ENCODE results near the gene GAS2. TPM values are rescaled to one million over a fixed set of nuclear protein-coding genes. Genes with fewer than 3 reads are reported as not detected.

The GAS2 gene
- total RNA-seq (ENCODE audit: low replicate concordance): 0.90 and 5.8 TPM in 2 replicates

DNA sequence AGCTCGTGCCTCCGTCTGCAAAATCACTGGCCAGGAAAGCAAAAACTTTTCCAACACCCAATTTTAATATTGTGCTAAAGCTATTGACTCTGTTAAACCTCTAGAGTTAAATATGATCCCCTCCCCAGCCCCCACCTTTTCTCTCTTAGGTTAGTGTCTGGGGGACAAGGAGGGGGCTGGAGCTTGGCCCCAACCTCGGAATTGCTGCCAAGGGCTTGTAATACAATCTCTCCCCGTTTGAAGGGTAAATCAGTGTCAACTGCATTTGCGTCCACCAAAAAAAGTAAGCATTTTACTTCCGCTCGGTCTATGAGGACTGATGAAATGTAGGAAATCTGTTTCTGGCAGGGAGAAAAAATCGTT lies at the start of gene GAS2:
Gene GAS2 (plus strand): TSS at position 287 of the 363 bp plus-strand sequence. CDS start 8,259 bp downstream, outside the sequence.
- H3K4me3 ChIP-seq (ENCODE audit: low read depth, low read length): peak within 1 kb of the TSS; percentile 36
- peak; percentile 14 for DNase-seq (ENCODE audit: low read depth)
- TF ChIP-seq, protein P1, sequence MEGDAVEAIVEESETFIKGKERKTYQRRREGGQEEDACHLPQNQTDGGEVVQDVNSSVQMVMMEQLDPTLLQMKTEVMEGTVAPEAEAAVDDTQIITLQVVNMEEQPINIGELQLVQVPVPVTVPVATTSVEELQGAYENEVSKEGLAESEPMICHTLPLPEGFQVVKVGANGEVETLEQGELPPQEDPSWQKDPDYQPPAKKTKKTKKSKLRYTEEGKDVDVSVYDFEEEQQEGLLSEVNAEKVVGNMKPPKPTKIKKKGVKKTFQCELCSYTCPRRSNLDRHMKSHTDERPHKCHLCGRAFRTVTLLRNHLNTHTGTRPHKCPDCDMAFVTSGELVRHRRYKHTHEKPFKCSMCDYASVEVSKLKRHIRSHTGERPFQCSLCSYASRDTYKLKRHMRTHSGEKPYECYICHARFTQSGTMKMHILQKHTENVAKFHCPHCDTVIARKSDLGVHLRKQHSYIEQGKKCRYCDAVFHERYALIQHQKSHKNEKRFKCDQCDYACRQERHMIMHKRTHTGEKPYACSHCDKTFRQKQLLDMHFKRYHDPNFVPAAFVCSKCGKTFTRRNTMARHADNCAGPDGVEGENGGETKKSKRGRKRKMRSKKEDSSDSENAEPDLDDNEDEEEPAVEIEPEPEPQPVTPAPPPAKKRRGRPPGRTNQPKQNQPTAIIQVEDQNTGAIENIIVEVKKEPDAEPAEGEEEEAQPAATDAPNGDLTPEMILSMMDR (IDR thresholded peaks at IDR 0.05; ENCODE audit: insufficient read depth, low read length): no peak

DNA sequence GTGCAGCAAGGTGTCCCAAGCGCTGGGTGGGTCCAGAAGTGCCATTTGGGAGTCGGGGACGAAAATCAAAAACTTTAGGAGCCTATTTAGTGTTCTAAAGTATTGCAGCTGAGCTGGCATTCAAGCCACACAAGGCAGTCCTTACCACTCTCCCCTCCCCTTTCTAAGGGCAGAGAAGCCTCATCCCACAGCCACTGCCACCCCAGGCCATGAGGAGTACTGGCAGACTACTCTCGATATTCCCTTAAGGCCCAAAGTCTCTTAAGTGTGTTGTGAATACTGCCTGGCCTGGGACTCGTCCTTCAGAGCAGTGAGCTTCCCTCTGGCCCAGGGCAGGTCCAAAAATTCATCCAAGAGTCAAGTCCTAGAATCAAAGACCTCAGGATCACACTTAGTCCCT lies 48.5 kb upstream of the GAS2 start:
- TF ChIP-seq, protein P1 (IDR thresholded peaks at IDR 0.05; ENCODE audit: insufficient read depth, low read length): no peak
- H3K4me3 ChIP-seq (ENCODE audit: low read depth, low read length): no peak overlapping the region
- no peak for DNase-seq (ENCODE audit: low read depth)

DNA sequence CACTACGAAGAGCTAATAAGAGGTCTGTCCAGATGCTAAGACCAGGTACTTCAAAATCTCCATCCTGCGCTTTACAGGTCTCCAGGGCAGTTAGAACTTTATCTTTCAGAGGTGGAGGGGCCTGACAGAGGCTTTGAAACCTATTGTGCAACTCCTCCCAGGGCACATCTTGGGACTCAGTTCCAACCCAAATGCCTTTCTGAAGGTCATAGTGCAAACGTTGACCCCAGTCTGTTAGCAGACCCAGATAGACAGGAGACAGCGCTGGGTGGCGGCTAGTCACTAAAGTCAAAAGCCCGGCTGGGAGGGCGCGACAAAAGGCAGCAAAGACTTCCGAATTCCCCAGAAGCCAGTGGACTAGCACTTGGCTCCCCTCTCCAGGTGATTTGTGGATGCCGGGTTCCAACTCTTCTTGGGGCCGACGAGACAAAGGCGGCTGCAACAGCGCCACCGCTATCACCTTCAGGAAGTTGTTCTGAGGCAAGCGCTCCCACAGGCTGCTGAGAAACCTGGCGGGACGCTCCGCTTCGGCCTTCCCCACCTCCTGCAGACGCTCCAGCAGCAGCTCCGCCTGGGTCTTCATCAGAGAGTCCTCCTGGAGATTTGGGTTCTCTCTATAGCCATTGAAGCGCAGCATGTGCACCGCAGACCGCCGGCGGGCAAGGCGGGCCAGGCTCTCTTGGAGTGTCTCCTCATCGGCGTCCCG lies 41.5 kb upstream of the GAS2 start:
- TF ChIP-seq, protein P1 (IDR thresholded peaks at IDR 0.05; ENCODE audit: insufficient read depth, low read length): peak; percentile 56
- peak overlapping the region; percentile 87 for H3K4me3 ChIP-seq (ENCODE audit: low read depth, low read length)
- DNase-seq (ENCODE audit: low read depth): peak; percentile 55

DNA sequence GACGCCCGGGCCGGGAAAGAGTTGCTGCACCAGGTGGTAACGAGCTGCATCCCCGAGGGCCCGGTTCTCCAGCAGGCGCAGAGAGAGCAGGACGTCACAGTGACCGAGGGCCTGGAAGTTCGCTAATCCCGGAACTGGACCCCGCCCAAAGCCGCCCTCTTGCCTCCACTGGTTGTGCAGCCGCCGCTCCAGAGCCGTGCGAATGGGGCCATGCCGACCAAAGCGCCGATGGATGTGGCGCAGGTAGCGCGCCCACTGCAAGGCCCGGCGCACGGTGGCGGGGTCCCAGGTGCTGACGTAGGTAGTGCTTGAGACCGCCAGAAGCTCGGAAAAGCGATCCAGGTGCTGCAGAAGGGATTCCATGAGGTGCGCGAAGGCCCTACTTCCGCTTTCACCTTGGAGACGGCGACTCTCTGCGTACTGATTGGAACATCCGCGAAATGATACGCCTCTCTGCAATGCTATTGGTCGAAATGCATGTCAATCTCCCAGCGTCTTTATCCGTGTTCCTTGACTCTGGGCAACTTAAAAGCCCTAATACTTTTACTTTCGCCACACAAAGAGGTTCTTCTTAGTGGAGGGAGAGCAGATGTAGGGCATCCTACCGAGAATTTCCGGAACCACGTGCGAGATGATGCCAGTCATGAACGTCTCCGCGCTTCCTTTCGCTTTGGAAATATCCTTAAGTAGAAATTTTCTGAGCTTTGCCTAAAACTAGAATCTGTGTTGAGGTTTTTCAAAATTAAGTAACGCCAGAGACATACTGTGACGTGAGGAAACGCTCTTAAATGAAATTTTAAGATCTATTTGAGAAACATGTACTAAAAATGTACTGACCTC lies 40.7 kb upstream of the GAS2 start, which contains the start of gene FANCF:
Gene FANCF (minus strand): TSS at position 376 of the 840 bp plus-strand sequence. CDS start 13 bp downstream, at position 363.
- TF ChIP-seq, protein P1 (IDR thresholded peaks at IDR 0.05; ENCODE audit: insufficient read depth, low read length): no peak
- DNase-seq (ENCODE audit: low read depth): peak; percentile 100
- H3K4me3 ChIP-seq (ENCODE audit: low read depth, low read length): peak within 1 kb of the TSS; percentile 87

DNA sequence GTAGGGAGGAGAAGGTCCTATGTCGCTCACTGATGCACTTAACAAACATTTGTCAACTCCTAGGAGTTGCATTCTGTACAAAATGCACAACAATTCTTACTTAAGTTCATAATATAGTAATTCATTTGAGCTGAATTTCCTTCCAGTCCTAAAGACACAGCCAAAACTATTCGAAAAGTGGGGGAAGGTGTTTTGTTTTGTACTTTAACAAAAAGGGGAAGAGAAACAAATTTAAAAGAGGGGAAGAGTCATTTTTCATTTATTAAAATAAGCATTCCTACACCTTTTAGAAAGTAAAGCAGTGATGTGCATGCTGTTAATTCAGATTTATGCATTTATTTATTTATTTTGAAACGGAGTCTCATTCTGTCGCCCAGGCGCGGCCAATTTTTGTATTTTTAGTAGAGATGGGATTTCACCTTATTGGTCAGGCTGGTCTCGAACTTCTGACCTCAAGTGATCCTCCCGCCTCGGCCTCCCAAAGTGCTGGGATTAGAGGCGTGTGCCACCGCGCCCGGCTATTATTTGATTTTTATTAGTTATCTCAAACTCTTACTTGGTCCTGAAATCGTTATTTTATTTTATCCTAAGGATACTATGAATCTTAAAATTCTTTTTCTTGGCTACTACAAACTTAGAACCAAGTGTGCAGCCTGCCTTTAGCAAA lies 39.7 kb upstream of the GAS2 start:
- TF ChIP-seq, protein P1 (IDR thresholded peaks at IDR 0.05; ENCODE audit: insufficient read depth, low read length): no peak

DNA sequence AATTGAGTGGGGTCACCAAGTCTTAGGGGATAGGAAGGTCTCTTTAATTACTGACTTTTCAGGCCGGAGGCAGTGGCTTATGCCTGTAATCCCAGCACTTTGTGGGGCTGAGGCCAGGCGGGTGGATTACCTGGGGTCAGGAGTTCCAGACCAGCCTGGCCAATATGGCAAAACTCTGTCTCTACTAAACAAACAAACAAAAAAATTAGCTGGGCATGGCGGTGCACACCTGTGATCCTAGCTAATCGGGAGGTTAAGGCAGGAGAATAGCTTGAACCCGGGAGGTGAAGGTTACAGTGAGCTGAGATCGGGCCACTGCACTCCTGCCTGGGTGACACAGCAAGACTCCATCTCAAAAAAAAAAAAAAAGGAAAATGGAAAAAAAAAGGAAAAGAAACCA lies 39.0 kb upstream of the GAS2 start:
- TF ChIP-seq, protein P1 (IDR thresholded peaks at IDR 0.05; ENCODE audit: insufficient read depth, low read length): no peak
- no peak for DNase-seq (ENCODE audit: low read depth)

More for the DNA sequence above, 39.7 kb upstream of the GAS2 start:
- DNase-seq (ENCODE audit: low read depth): no peak
- no peak overlapping the region for H3K4me3 ChIP-seq (ENCODE audit: low read depth, low read length)

More for the DNA sequence above, 39.0 kb upstream of the GAS2 start:
- no peak overlapping the region for H3K4me3 ChIP-seq (ENCODE audit: low read depth, low read length)

All from fibroblast of the aortic adventitia (primary cell).